Keratinocyte (primary cell): Measurements from ENCODE around the gene GLI2.

Experiments used
- CTCF ChIP-seq, 3 experiments: IDR thresholded peaks in 1 of 3; conservative IDR thresholded peaks in 1 of 3; optimal IDR thresholded peaks in 1 of 3; 2 replicates in 2 of 3; 3 replicates in 1 of 3; pipeline versions ENCODE3 to v1.5.1; 2011; ENCODE audit warnings: low read length in 3 of 3, mild to moderate bottlenecking in 3 of 3, moderate library complexity in 2 of 3, control low read depth in 1 of 3, inconsistent platforms in 1 of 3; ENCODE audit not compliant: insufficient read depth in 2 of 3; ENCODE audit errors: extremely low read depth in 1 of 3
- EZH2 ChIP-seq: IDR thresholded peaks from one replicate; pipeline ENCODE4 v1.6.1; 2012; ENCODE audit warnings: inconsistent platforms, mild to moderate bottlenecking, low read length, moderate library complexity

- TF ChIP-seq CTCF (optimal IDR thresholded peaks at IDR 0.05 in 1 of 3, IDR thresholded peaks at IDR 0.05 in 1 of 3, conservative IDR thresholded peaks at IDR 0.05 in 1 of 3; ENCODE audit: extremely low read depth in 1 of 3, insufficient read depth in 2 of 3, low read length in 3 of 3), result no peak
- no peak for TF ChIP-seq EZH2
Observed at GRCh38 chr2:120758181-120759144, 22.8 kb downstream of the GLI2 start.
